Mononuclear cell (primary cell): ENCODE measurements around the gene SSBP3. TPM values are rescaled to one million over a fixed set of nuclear protein-coding genes. Genes with fewer than 3 reads are reported as not detected.

Source experiments
- H3K27me3 ChIP-seq: 2 replicates; pipeline ENCODE4 v1.6.0; 2011; ENCODE audit warnings: low read length, control low read depth; ENCODE audit not compliant: insufficient read depth
- H3K4me1 ChIP-seq: 2 replicates; pipeline ENCODE4 v1.5.1; 2011; ENCODE audit warnings: mild to moderate bottlenecking, low read length, control low read depth; ENCODE audit not compliant: insufficient read depth
- H3K4me3 ChIP-seq: 2 replicates; pipeline ENCODE4 v1.5.1; 2011; ENCODE audit warnings: mild to moderate bottlenecking, low read length, moderate library complexity
- H3K9me3 ChIP-seq: 2 replicates; pipeline ENCODE4 v1.5.1; 2011; ENCODE audit warnings: low read depth, mild to moderate bottlenecking, control low read depth, low read length
- total RNA-seq: library from RNA; depleted of rRNA; stranded (reverse); fragments of >200 nt; gene quantifications from one replicate; pipeline ENCODE4 v1.2.3, GENCODE V29; 2012

The SSBP3 gene
- total RNA-seq, 1 donor: 20.8 TPM

GRCh38 chr1:54298284-54299033 lies 107.7 kb downstream of the SSBP3 start:
- no peak overlapping the region for H3K4me3 ChIP-seq
- no peaks in the 10 kb centered on the region for H3K27me3 ChIP-seq
- H3K9me3 ChIP-seq: no peaks in the 10 kb centered on the region
- H3K4me1 ChIP-seq: peaks cover 30% of the 10 kb centered on the region

- Histone ChIP-seq H3K9me3 (no peaks in the 10 kb centered on the region), H3K27me3 (no peaks in the 10 kb centered on the region), H3K4me3 (no peak overlapping the region), H3K4me1 (peaks cover 30% of the 10 kb centered on the region)
Measured at GRCh38 chr1:54297596-54298283, 108.5 kb downstream of the SSBP3 start.

- Histone ChIP-seq H3K4me3 (no peak overlapping the region), H3K4me1 (peaks cover 29% of the 10 kb centered on the region), H3K27me3 (no peaks in the 10 kb centered on the region), H3K9me3 (no peaks in the 10 kb centered on the region)
Measured at GRCh38 chr1:54296666-54297065, 109.5 kb downstream of the SSBP3 start.

- H3K27me3 ChIP-seq: no peaks in the 10 kb centered on the region
- H3K4me1 ChIP-seq: peaks cover 31% of the 10 kb centered on the region
- no peak overlapping the region for H3K4me3 ChIP-seq
- no peaks in the 10 kb centered on the region for H3K9me3 ChIP-seq
Measured at GRCh38 chr1:54294887-54295286, 111.3 kb downstream of the SSBP3 start.

- Histone ChIP-seq H3K4me3 (no peak overlapping the region), H3K9me3 (no peaks in the 10 kb centered on the region), H3K4me1 (peaks cover 30% of the 10 kb centered on the region), H3K27me3 (no peaks in the 10 kb centered on the region)
Measured at GRCh38 chr1:54292002-54292911, 113.9 kb downstream of the SSBP3 start.

- H3K4me1 ChIP-seq: peaks cover 39% of the 10 kb centered on the region
Measured at GRCh38 chr1:54291276-54292001, 114.8 kb downstream of the SSBP3 start.

GRCh38 chr1:54290506-54291184 lies 115.5 kb downstream of the SSBP3 start:
- no peak overlapping the region for H3K4me3 ChIP-seq
- no peaks in the 10 kb centered on the region for H3K27me3 ChIP-seq
- H3K4me1 ChIP-seq: peaks cover 46% of the 10 kb centered on the region
- no peaks in the 10 kb centered on the region for H3K9me3 ChIP-seq

More at GRCh38 chr1:54291276-54292001, 114.8 kb downstream of the SSBP3 start:
- Histone ChIP-seq H3K4me3 (no peak overlapping the region), H3K9me3 (no peaks in the 10 kb centered on the region), H3K27me3 (no peaks in the 10 kb centered on the region)

GRCh38 chr1:54289712-54290233 lies 116.4 kb downstream of the SSBP3 start:
- H3K4me1 ChIP-seq: peaks cover 48% of the 10 kb centered on the region
- H3K4me3 ChIP-seq: no peak overlapping the region
- H3K9me3 ChIP-seq: no peaks in the 10 kb centered on the region
- no peaks in the 10 kb centered on the region for H3K27me3 ChIP-seq

GRCh38 chr1:54287801-54288211 lies 118.4 kb downstream of the SSBP3 start:
- no peaks in the 10 kb centered on the region for H3K9me3 ChIP-seq
- H3K27me3 ChIP-seq: no peaks in the 10 kb centered on the region
- H3K4me1 ChIP-seq: peaks cover 58% of the 10 kb centered on the region
- no peak overlapping the region for H3K4me3 ChIP-seq

GRCh38 chr1:54287176-54287650 lies 119.0 kb downstream of the SSBP3 start:
- Histone ChIP-seq H3K4me1 (peaks cover 60% of the 10 kb centered on the region), H3K9me3 (no peaks in the 10 kb centered on the region), H3K27me3 (no peaks in the 10 kb centered on the region), H3K4me3 (no peak overlapping the region)

GRCh38 chr1:54285815-54286345 lies 120.3 kb downstream of the SSBP3 start:
- Histone ChIP-seq H3K4me1 (peaks cover 60% of the 10 kb centered on the region), H3K9me3 (no peaks in the 10 kb centered on the region), H3K4me3 (no peak overlapping the region), H3K27me3 (no peaks in the 10 kb centered on the region)

GRCh38 chr1:54284781-54285529 lies 121.2 kb downstream of the SSBP3 start:
- Histone ChIP-seq H3K4me1 (peaks cover 56% of the 10 kb centered on the region), H3K4me3 (peak overlapping the region; percentile 16), H3K27me3 (no peaks in the 10 kb centered on the region), H3K9me3 (no peaks in the 10 kb centered on the region)
